ENCODE measurements around the gene CCR6. TPM values are rescaled to one million over a fixed set of nuclear protein-coding genes. Genes with fewer than 3 reads are reported as not detected.
"Not testable (repeated sequence)": the region's sequence is repeated elsewhere in the genome, so short reads cannot be mapped to it uniquely, and the experiment has no call there.

CCR6 gene
- total RNA-seq (2014; rRNA removed; shearing (Covaris generic); ENCODE audit: low replicate concordance), result not detected in 2 replicates

DNA sequence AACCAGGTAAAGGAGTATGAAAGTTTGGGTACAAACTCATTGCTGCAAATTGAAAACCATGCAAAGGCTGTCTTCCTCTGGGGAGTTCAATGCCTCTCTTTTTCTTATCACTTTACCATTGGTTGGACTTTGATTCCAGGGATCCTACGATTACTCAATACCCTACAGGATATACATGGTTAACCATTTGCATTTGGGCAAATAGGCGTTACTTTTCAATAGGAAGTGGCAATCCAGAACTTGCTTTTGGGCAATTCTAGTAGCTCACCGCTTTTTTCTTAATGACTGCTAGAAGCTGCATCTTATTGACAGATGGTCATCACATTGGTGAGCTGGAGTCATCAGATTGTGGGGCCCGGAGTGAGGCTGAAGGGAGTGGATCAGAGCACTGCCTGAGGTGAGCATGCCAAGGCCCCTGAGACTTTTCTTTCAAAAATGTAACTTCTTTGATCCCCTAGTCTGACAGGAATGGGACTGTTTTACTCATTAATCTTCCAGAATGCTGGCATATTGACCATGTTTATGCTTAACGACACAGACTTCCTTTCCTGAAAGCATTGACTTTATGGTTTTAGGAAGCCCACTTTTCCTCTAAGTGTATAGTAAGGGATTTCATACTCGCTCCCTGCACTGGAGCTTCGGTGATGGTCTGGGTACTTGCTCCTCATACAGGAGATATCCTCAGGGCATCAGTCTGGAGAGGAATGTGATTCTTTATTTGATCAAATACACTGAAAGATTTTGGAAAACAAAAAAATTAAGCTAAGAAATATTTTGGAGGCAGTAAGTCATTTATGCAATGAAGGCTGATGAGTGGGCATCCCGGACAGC, at the start of gene CCR6:
Gene CCR6 (plus strand): TSS at position 270 of the 831 bp plus-strand sequence. CDS start 13,039 bp downstream, outside the sequence.
- Histone ChIP-seq H3K27me3 (no peaks in the 10 kb centered on the region), H3K4me3 (no peak within 1 kb of the TSS), H3K9me3 (no peaks in the 10 kb centered on the region), H3K36me3 (no peaks in the 10 kb centered on the region)
- no peak for DNase-seq

DNA sequence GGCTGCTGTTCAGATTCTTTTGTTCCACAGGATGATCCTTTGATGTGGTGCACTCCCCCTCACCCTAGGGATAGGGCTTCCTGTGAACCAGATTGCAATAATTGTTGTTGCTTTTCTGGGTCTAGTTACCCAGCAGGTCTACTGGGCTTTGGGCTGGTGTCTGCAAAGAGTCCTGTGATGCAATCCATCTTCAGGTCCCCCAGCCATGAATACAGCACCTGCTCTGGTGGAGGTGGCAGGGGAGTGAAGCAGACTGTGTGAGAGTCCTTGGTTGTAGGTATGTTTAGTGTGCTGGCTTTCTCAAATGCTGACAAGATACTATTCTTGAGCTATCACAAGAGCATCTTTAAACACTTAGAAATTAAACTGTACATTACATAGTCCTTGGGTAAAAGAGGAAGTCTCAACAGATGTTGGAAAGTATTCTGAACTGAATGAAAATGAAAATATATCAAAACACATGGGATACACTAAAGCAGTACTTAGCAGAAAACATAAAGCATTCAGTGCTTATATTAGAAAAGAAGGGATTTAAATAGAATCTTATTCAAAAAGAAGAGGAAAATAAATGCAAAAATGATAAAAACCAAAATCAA, 49.1 kb upstream of the CCR6 start:
- no peak overlapping the region for H3K4me3 ChIP-seq
- H3K36me3 ChIP-seq, result no peaks in the 10 kb centered on the region
- no peaks in the 10 kb centered on the region for H3K27me3 ChIP-seq
- H3K9me3 ChIP-seq, result peaks cover 6% of the 10 kb centered on the region
- no peak for DNase-seq

DNA sequence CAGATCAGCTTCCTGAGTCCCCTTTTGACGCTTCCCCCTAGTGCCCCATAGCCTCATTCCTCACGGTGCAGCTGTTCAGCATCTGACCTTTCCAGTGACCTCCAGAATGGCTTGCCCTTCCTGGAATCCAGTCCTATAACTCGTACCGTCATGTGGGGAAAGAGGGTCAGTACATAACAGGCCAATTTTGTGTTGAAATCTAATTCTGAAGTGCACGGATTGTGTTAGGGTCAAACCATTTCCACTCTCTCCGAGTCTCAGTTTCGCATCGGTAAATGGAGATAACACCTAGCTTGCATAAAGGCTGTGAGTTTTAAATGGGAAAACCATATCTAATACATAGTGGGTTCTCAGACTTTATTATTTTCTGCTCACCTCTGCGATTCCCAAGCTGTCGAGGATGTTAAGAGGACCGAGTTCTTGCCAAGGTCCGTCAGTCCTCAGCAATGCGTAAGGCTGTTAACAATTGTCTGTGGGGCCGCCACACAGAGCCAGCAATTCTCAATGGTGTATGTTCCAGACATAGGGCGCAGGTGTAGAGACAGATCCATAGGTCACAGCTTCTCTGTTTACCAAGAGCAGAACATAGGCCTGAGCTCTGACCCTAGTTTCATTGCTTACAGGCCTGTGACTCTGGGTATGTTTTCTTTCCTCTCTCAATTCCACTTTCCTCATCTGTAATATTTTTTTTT, 45.5 kb upstream of the CCR6 start:
- H3K27me3 ChIP-seq, result no peaks in the 10 kb centered on the region
- H3K4me3 ChIP-seq, result no peak overlapping the region
- H3K36me3 ChIP-seq, result no peaks in the 10 kb centered on the region
- peaks cover 5% of the 10 kb centered on the region for H3K9me3 ChIP-seq
- DNase-seq, result no peak

DNA sequence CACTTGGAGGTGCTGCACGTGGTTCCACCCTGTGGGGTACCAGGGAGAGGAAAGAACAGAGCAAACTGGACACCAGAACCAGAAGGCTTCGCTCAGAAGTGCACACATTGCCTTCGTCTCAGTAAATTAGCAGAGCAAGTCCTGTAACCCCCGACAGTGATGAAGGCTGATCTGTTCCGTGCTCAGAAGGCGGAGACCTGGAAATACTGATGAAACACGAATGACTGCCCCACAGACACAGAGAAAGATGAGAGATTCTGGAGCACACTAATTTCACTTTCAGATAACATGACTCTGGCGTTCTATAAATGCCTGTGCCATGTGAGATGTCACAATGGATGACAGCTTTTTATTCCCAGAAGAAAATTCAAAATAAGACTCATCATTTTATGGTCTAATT, 44.2 kb upstream of the CCR6 start:
- Histone ChIP-seq H3K4me3 (no peak overlapping the region), H3K9me3 (no peaks in the 10 kb centered on the region), H3K36me3 (no peaks in the 10 kb centered on the region), H3K27me3 (no peaks in the 10 kb centered on the region)
- DNase-seq, result no peak

DNA sequence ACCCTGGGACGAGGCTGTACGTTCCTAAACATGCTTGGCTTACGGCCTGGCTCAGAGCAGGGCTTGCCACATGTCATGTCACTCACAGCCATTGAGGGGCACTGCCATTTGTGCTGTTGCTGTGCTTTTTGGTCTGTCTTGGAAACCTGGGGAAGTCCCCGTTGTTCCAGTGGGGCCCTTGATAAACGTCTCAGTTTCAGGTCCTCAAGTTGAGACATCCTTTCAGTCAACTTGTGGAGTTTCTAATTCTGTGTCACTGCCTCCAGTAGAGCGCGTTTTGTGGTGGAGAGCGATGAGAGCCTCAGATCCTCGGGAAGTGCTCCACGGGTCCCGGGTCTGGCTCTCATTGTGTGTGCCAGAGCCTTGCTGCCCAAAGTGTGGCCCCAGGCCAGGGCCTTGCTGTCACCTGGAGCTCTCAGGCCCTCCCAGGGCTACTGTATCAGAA, 43.0 kb upstream of the CCR6 start:
- Histone ChIP-seq H3K9me3 (no peaks in the 10 kb centered on the region), H3K36me3 (no peaks in the 10 kb centered on the region), H3K27me3 (no peaks in the 10 kb centered on the region), H3K4me3 (no peak overlapping the region)
- no peak for DNase-seq

DNA sequence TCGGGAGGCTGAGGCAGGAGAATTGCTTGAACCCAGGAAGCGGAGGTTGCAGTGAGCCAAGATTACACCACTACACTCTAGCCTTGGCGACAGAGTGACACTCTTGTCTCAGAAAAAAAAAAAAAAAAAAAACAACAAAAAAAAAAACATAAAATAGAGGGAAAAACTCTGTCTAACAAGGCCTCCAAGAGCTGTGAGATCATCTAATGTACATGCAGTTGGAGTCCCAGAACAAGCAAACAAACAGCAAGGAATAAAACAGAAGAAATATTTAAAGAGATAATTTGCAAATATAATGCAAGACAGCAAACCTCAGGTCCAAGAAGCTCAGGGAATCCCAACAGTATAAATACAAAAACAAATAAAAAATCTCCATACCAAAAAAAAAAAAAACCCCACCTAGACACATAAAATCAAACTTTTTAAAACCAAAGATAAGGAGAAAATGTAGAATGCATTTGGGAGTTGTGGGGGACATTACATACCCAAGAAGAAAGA, 35.0 kb upstream of the CCR6 start:
- Histone ChIP-seq H3K27me3 (no peaks in the 10 kb centered on the region), H3K36me3 (no peaks in the 10 kb centered on the region), H3K4me3 (no peak overlapping the region), H3K9me3 (no peaks in the 10 kb centered on the region)
- DNase-seq, result no peak

DNA sequence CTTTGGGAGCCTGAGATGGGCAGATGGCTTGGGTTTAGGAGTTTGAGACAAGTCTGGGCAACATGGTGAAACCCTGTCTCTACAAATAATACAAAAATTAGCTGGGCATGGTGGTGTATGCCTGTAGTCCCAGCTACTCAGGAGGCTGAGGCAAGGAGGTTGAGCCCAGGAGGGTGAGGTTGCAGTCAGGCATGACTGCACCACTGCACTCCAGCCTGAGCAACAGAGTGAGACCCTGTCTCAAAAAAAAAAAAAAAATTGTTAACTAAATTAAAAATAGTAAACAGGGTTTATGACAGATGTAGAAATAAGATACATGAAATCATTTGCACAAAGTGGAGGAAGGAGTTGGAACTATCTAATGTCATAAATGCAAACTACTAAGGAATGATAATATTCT, 34.2 kb upstream of the CCR6 start:
- not testable (repeated sequence) for H3K4me3 ChIP-seq, H3K9me3 ChIP-seq, DNase-seq, H3K36me3 ChIP-seq, H3K27me3 ChIP-seq

DNA sequence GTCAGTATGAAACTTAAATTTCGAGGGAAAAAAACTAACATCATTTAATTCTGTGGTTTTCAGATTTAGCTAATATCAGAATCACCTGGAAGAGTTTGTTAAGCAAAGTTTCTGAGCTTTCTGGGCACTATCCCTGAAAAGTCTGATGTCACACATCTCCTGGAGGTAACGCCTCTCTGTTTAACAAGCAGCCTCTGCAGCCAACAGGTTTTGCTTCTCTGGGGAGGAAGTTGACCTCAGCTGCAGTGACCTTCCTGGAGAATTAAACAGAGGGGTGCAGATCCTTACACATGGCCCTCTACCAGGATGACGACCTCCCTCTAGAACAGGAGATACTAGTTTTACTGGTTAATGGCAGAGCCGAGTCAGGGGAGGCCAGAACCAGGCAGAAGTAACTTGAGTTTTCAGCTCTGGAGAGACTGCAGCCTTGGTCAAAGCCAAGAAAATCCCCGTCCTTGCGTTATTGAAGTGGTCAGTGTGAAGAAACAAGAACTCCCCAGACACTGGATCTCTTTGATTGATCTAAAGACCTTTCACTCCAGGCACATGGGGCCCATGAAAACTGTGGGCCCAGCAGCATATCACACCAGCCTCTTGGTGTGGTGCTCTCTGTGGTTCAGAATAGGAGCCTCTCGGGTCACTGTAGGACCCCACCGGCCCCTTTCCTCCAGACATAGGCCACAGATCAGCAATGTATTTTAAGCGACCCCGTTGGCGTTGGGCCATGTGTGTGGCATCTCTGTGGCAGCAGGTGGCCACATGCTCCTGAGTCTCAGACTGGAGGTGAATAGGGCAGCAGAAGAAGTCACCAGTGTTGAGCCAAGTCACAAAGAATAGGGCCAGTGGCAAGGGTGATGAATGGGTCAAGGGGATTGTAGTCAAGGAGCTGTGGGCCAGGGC, 33.4 kb upstream of the CCR6 start:
- H3K4me3 ChIP-seq, result no peak overlapping the region

DNA sequence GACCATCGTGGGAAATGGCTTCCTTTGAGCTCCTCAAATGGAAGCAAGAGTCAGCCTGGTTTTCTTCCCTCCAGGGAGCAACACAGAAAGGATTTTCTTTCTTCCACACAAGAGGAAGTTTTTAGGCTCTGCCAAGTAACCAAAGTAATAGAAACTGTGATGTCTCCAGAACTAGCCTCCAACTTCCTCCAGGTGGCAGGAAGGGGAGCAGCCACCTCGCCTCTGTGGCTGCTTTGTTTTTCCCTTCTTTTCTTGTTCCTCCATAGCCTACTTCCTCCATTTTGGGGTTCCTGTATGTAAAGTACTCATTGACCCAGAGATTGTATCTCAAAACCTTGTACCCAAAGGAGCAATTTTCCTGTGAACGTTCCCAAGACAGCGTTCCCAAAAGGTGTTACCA, 32.7 kb upstream of the CCR6 start:
- no peaks in the 10 kb centered on the region for H3K9me3 ChIP-seq
- no peak overlapping the region for H3K4me3 ChIP-seq
- no peaks in the 10 kb centered on the region for H3K27me3 ChIP-seq
- DNase-seq, result no peak
- no peaks in the 10 kb centered on the region for H3K36me3 ChIP-seq

More for the DNA sequence above, 33.4 kb upstream of the CCR6 start:
- Histone ChIP-seq H3K9me3 (no peaks in the 10 kb centered on the region), H3K36me3 (no peaks in the 10 kb centered on the region), H3K27me3 (no peaks in the 10 kb centered on the region)
- no peak for DNase-seq

DNA sequence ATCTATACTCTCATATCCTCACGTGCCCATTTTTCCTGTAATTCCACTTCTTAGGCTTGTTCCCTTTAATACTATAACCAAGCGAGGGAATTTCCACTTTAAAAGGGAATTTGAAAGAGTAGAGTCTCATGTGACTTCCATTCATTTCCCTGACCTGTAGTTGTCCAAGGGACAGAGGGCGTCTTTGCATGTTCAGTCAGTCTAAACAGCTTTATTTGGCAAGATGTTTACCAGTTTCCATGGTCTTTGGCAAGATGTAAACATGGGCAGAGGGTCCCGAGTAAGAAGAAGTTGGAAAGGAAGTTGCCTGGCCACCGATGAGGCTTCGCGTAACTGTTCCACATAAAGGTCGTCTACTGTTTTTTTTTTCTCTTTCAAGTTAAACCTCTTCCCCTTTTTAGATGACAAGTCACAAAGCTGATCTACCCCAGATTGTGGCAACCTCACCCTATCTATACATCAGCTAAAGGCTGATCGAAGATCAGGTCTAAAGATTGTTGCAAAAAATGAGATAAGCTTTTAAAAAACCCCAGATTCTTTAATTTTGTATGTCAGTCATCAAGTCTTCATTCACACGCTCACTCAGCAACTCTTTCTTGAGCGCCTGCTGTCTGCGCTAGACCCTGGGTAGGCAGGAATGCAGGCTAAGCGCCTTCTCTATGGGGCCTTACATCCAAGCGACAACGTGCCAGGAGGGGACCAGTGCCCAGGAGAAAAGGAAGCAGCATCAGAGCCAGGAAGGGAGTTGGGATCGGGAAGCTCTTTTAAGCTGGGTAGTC, 31.7 kb upstream of the CCR6 start:
- no peak for DNase-seq
- Histone ChIP-seq H3K9me3 (no peaks in the 10 kb centered on the region), H3K36me3 (no peaks in the 10 kb centered on the region), H3K27me3 (no peaks in the 10 kb centered on the region), H3K4me3 (no peak overlapping the region)

DNA sequence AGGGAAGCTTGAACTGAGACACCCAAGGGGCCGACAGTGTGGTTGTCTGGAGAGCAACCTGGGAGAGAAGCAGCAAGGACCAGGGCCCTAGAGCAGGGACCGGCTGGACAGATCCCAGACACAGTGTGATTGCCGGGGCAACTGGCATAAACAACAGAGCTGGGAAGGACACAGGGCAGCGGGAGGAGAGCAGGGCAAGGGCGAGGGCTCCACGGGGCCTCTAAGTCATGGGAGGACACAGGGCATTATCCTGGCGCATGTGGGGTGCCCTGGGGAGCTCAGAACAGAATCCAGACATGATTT, 31.1 kb upstream of the CCR6 start:
- H3K27me3 ChIP-seq, result no peaks in the 10 kb centered on the region
- H3K4me3 ChIP-seq, result no peak overlapping the region
- H3K9me3 ChIP-seq, result no peaks in the 10 kb centered on the region
- DNase-seq, result no peak
- no peaks in the 10 kb centered on the region for H3K36me3 ChIP-seq

DNA sequence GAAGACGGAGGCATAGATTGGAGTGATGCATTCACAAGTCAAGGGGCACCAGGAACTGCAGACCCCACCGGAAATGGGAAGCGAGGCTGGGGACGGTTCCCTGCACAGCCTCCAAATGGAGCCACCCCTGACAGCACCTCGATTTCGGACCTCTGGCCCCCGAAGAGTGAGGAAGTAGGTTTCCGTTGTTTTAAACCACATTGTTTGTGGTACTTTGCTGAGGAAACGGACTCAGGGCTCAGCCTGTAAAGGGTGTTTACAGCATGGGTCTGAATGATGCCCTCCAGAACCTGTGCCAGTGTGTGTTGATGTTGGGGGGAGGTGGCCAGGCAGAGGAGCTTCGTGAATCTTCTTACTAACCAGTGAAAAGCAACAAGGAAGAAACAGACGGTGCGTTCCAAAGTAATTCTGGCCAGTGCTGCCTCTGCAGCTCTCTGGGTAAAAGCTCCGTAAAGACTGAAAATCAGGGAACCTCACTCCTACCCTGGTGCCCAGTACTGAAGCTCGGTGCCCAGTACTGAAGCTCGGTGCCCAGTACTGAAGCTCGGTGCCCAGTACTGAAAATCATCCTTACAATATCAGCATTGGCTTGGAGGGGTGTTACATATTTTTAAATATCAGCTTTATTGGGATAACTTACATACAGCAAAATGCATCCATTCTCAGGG, 30.1 kb upstream of the CCR6 start:
- Histone ChIP-seq H3K27me3 (no peaks in the 10 kb centered on the region), H3K9me3 (no peaks in the 10 kb centered on the region), H3K36me3 (no peaks in the 10 kb centered on the region), H3K4me3 (no peak overlapping the region)
- no peak for DNase-seq

DNA sequence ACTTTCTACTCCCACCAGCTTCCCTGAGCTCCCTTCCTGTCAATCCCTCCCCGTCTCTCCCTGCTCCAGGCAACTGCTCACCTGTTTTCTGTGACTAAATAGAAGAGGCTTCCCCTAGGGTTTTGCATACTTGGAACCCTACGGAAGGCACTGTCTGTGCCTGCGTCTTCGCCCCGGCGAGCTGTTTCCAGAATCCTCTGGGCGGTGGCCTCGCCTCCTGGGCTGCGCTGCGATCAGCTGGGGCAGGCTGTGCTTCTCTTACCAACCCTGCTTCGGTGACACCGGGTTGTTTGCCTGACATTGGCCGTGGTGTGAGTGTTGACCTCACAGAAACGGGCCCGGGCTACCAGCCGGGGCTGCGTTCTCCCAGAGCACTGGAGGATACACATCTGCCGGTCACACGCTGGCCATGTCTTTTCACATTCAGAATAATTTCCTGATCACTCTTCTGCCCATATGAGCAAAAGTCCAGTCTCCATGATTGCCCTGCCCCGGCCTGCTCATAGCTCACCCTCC, 29.4 kb upstream of the CCR6 start:
- Histone ChIP-seq H3K36me3 (no peaks in the 10 kb centered on the region), H3K9me3 (no peaks in the 10 kb centered on the region), H3K27me3 (no peaks in the 10 kb centered on the region), H3K4me3 (no peak overlapping the region)
- no peak for DNase-seq

DNA sequence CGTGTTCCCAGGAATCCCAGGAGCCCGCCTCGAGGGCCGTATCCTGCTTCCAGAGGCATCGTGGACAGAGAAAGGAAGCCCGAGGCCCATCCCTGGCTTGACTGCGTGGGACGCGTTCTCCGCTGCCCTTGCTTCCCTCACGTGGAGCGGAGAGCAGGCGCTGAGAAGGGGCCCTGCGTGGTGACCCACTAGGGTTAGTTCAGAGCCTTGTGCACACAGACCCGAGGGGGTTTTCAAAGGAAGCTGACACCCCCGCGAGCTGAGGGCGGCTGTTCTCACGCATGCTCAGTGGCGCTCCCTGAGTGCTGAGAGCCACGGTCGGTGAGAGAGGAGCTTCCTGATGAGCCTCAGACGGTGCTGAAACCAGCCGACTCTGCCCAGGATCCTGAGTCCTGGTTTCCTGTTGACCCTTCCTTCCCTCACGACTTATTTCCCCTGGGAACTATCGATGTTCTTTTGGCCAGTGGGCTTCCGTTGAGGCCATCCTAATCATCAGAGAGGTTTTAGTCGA, 28.9 kb upstream of the CCR6 start:
- DNase-seq, result no peak
- H3K36me3 ChIP-seq, result no peaks in the 10 kb centered on the region
- no peaks in the 10 kb centered on the region for H3K9me3 ChIP-seq
- no peak overlapping the region for H3K4me3 ChIP-seq
- H3K27me3 ChIP-seq, result no peaks in the 10 kb centered on the region

DNA sequence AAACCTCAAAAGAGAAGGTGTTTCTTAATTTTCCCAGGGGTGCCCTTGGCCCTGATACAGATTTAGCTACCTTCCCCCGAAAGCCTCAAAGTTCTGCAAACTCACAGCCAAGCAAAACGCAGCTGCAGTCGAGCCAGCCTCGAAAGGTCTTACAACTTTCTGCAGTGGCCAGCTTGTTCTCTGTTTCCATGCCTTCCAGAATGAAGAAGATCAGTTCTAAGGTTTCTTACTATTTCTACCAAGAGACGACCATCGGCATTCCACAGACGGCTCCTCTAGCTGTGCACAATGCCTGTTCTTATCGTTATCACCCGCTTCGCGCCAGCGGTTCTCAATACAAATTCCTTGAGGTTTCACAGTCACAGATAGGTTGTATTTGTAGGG, 28.5 kb upstream of the CCR6 start:
- Histone ChIP-seq H3K9me3 (no peaks in the 10 kb centered on the region), H3K27me3 (no peaks in the 10 kb centered on the region), H3K4me3 (no peak overlapping the region), H3K36me3 (no peaks in the 10 kb centered on the region)
- no peak for DNase-seq

Data from MG63 (cell line).